ENCODE measurements around the gene RPS21. TPM values are rescaled to one million over a fixed set of nuclear protein-coding genes. Genes with fewer than 3 reads are reported as not detected.

Gene RPS21
- polyA plus RNA-seq, 1 donor from 2014 or later = 1,633 TPM

GRCh38 chr20:62404761-62405107 is 17.8 kb downstream of the RPS21 start:
- no peaks in the 10 kb centered on the region for H3F3A ChIP-seq (ENCODE audit: insufficient read depth, low read length, poor library complexity, severe bottlenecking)
- no peak overlapping the region for H3K27ac ChIP-seq (ENCODE audit: low read length)

GRCh38 chr20:62405108-62405980 is 18.4 kb downstream of the RPS21 start:
- Histone ChIP-seq H4K20me1 (ENCODE audit: insufficient read depth) (no peaks in the 10 kb centered on the region), H3F3A (ENCODE audit: insufficient read depth, low read length, poor library complexity, severe bottlenecking) (no peaks in the 10 kb centered on the region), H3K4me3 (ENCODE audit: low read length) (peak overlapping the region; percentile 93), H3K27me3 (ENCODE audit: insufficient read depth, low read depth, low read length) (no peaks in the 10 kb centered on the region), H3K27ac (ENCODE audit: low read length) (no peak overlapping the region), H3K9me2 (ENCODE audit: insufficient read depth, low read length) (no peaks in the 10 kb centered on the region), H3K4me2 (ENCODE audit: low read length) (peak overlapping the region; percentile 73), H3K9ac (ENCODE audit: low read length) (peak overlapping the region; percentile 83), H3K36me3 (ENCODE audit: insufficient read depth, low read length) (no peaks in the 10 kb centered on the region), H3K9me3 (ENCODE audit: low read length) (no peaks in the 10 kb centered on the region), H2AFZ (ENCODE audit: low read depth, low read length) (no peak overlapping the region), H3K79me2 (replicated peaks; ENCODE audit: insufficient read depth, low read length) (peaks cover 9% of the 10 kb centered on the region)
- TF ChIP-seq TAF1 (IDR thresholded peaks at IDR 0.05; ENCODE audit: low read depth) = no peak
- no peak for TF ChIP-seq SMC3 (conservative IDR thresholded peaks at IDR 0.05; ENCODE audit: poor library complexity)
- TF ChIP-seq MXI1 (conservative IDR thresholded peaks at IDR 0.05; ENCODE audit: poor library complexity, severe bottlenecking) = no peak
- TF ChIP-seq EP300 (conservative IDR thresholded peaks at IDR 0.05; ENCODE audit: poor library complexity, severe bottlenecking) = no peak
- no peak for TF ChIP-seq POLR2AphosphoS5 (IDR thresholded peaks at IDR 0.05)
- TF ChIP-seq CTCF (IDR thresholded peaks at IDR 0.05; ENCODE audit: poor library complexity, severe bottlenecking) = peak; percentile 40
- no peak for TF ChIP-seq RAD21 (conservative IDR thresholded peaks at IDR 0.05)

More at GRCh38 chr20:62404761-62405107, 17.8 kb downstream of the RPS21 start:
- H3K9me2 ChIP-seq (ENCODE audit: insufficient read depth, low read length) = no peaks in the 10 kb centered on the region
- no peaks in the 10 kb centered on the region for H4K20me1 ChIP-seq (ENCODE audit: insufficient read depth)
- H3K36me3 ChIP-seq (ENCODE audit: insufficient read depth, low read length) = no peaks in the 10 kb centered on the region
- no peaks in the 10 kb centered on the region for H3K27me3 ChIP-seq (ENCODE audit: insufficient read depth, low read depth, low read length)
- H3K79me2 ChIP-seq (replicated peaks; ENCODE audit: insufficient read depth, low read length) = peaks cover 9% of the 10 kb centered on the region
- no peak overlapping the region for H3K9ac ChIP-seq (ENCODE audit: low read length)
- TF ChIP-seq CTCF (IDR thresholded peaks at IDR 0.05; ENCODE audit: poor library complexity, severe bottlenecking) (no peak), REST (IDR thresholded peaks at IDR 0.05; ENCODE audit: borderline replicate concordance) (no peak)
- no peak overlapping the region for H2AFZ ChIP-seq (ENCODE audit: low read depth, low read length)
- H3K9me3 ChIP-seq (ENCODE audit: low read length) = no peaks in the 10 kb centered on the region
- H3K4me2 ChIP-seq (ENCODE audit: low read length) = no peak overlapping the region
- peak overlapping the region; percentile 93 for H3K4me3 ChIP-seq (ENCODE audit: low read length)

Data from neural cell (in vitro differentiated cells).